HEK293 (cell line): ENCODE measurements around the gene LYPD6B.

Experiments
- CTCF ChIA-PET: fragments of 350-600 bp; formaldehyde crosslinking; extraction: SDS; loops from one replicate; lab custom pipeline; 2021; ENCODE audit warnings: antibody characterized with exemption; lab: Yijun Ruan, JAX
- POLR2A ChIA-PET: fragments of 300-600 bp; formaldehyde crosslinking; extraction: SDS; loops from one replicate; lab custom pipeline; 2020; ENCODE audit warnings: antibody characterized with exemption, inconsistent platforms; lab: Yijun Ruan, JAX
- H3K27ac ChIP-seq: fragments of 200-500 bp; sonication (Bioruptor generic); 2 replicates; pipeline ENCODE4 v1.5.1; 2014; ENCODE audit warnings: low read depth, low read length, control low read depth, inconsistent platforms; ENCODE audit errors: extremely low read depth
- H3K36me3 ChIP-seq, 2 experiments: fragments of 200-500 bp in 1 of 2; sonication (Bioruptor generic) in 1 of 2; 1 replicate in 1 of 2; 2 replicates in 1 of 2; pipeline ENCODE4 v1.5.1; 2014 to 2017; ENCODE audit warnings: inconsistent platforms in 2 of 2, low read length in 2 of 2; ENCODE audit not compliant: control insufficient read depth in 2 of 2, insufficient read depth in 1 of 2
- H3K4me1 ChIP-seq: fragments of 200-500 bp; sonication (Bioruptor generic); 2 replicates; pipeline ENCODE4 v1.5.1; 2014; ENCODE audit warnings: mild to moderate bottlenecking, low read length, inconsistent platforms; ENCODE audit not compliant: control insufficient read depth, insufficient read depth
- H3K4me3 ChIP-seq: 2 replicates; pipeline ENCODE4 v1.5.1; 2011; ENCODE audit warnings: low read depth, mild to moderate bottlenecking, control low read depth, low read length, moderate library complexity
- H3K9me3 ChIP-seq: fragments of 200-500 bp; sonication (Bioruptor generic); 2 replicates; pipeline ENCODE4 v1.5.1; 2014; ENCODE audit warnings: low read depth, low read length, inconsistent platforms; ENCODE audit not compliant: control insufficient read depth, insufficient read depth
- CTCF ChIP-seq: fragments of 450-650 bp; formaldehyde crosslinking; IDR thresholded peaks from 2 replicates; pipeline ENCODE4 v1.5.1; 2016; ENCODE audit warnings: missing biosample characterization, missing genetic modification characterization
- KLF1 ChIP-seq: fragments of 450-650 bp; formaldehyde crosslinking; IDR thresholded peaks from 2 replicates; pipeline ENCODE4 v1.5.1; 2016; ENCODE audit warnings: missing biosample characterization, missing genetic modification characterization
- SCRT1 ChIP-seq: fragments of 450-650 bp; formaldehyde crosslinking; IDR thresholded peaks from 2 replicates; pipeline ENCODE4 v1.5.1; 2016; ENCODE audit warnings: missing biosample characterization, missing genetic modification characterization, borderline replicate concordance
- ZBTB49 ChIP-seq: fragments of 450-650 bp; formaldehyde crosslinking; IDR thresholded peaks from 2 replicates; pipeline ENCODE4 v1.5.1; 2016; ENCODE audit warnings: missing biosample characterization, missing genetic modification characterization, low read depth
- ZFP69B ChIP-seq: fragments of 450-650 bp; formaldehyde crosslinking; IDR thresholded peaks from 2 replicates; pipeline ENCODE4 v1.5.1; 2016; ENCODE audit warnings: missing biosample characterization, missing genetic modification characterization
- ZNF174 ChIP-seq: fragments of 450-650 bp; formaldehyde crosslinking; IDR thresholded peaks from 2 replicates; pipeline ENCODE4 v1.5.0; 2017; ENCODE audit warnings: missing biosample characterization, mild to moderate bottlenecking, missing genetic modification characterization
- ZNF19 ChIP-seq: fragments of 450-650 bp; formaldehyde crosslinking; IDR thresholded peaks from 2 replicates; pipeline ENCODE4; 2016; ENCODE audit warnings: missing biosample characterization, missing genetic modification characterization, low read depth
- ZNF214 ChIP-seq: fragments of 450-650 bp; formaldehyde crosslinking; IDR thresholded peaks from 2 replicates; pipeline ENCODE4 v1.5.1; 2017; ENCODE audit warnings: missing biosample characterization, mild to moderate bottlenecking, missing genetic modification characterization, borderline replicate concordance
- ZNF311 ChIP-seq: fragments of 450-650 bp; formaldehyde crosslinking; IDR thresholded peaks from 2 replicates; pipeline ENCODE4 v1.5.1; 2017; ENCODE audit warnings: missing biosample characterization, missing genetic modification characterization, borderline replicate concordance
- ZNF341 ChIP-seq: fragments of 450-650 bp; formaldehyde crosslinking; IDR thresholded peaks from 2 replicates; pipeline ENCODE4; 2016; ENCODE audit warnings: low read depth, missing biosample characterization, missing genetic modification characterization
- ZNF514 ChIP-seq: fragments of 450-650 bp; formaldehyde crosslinking; IDR thresholded peaks from 2 replicates; pipeline ENCODE4 v1.5.1; 2016; ENCODE audit warnings: missing biosample characterization, missing genetic modification characterization
- ZNF654 ChIP-seq: fragments of 450-650 bp; formaldehyde crosslinking; IDR thresholded peaks from 2 replicates; pipeline ENCODE4 v1.5.1; 2016; ENCODE audit warnings: low read depth, missing biosample characterization, missing genetic modification characterization
- ZNF677 ChIP-seq: fragments of 450-650 bp; IDR thresholded peaks from 2 replicates; pipeline ENCODE4 v1.5.0; 2018; ENCODE audit warnings: missing biosample characterization, mild to moderate bottlenecking, missing genetic modification characterization, moderate library complexity
- ZNF768 ChIP-seq: fragments of 450-650 bp; formaldehyde crosslinking; IDR thresholded peaks from 2 replicates; pipeline ENCODE4 v1.5.1; 2018; ENCODE audit warnings: missing biosample characterization, mild to moderate bottlenecking, missing genetic modification characterization
- TF ChIP-seq, protein P1 (sequence below): fragments of 450-650 bp; formaldehyde crosslinking; IDR thresholded peaks from 2 replicates; pipeline ENCODE4 v1.5.1; 2017; ENCODE audit warnings: missing biosample characterization, missing genetic modification characterization
- TF ChIP-seq, protein P2 (sequence below): fragments of 450-650 bp; formaldehyde crosslinking; IDR thresholded peaks from 2 replicates; pipeline ENCODE4 v1.5.1; 2016; ENCODE audit warnings: missing biosample characterization, missing genetic modification characterization

The LYPD6B gene

DNA sequence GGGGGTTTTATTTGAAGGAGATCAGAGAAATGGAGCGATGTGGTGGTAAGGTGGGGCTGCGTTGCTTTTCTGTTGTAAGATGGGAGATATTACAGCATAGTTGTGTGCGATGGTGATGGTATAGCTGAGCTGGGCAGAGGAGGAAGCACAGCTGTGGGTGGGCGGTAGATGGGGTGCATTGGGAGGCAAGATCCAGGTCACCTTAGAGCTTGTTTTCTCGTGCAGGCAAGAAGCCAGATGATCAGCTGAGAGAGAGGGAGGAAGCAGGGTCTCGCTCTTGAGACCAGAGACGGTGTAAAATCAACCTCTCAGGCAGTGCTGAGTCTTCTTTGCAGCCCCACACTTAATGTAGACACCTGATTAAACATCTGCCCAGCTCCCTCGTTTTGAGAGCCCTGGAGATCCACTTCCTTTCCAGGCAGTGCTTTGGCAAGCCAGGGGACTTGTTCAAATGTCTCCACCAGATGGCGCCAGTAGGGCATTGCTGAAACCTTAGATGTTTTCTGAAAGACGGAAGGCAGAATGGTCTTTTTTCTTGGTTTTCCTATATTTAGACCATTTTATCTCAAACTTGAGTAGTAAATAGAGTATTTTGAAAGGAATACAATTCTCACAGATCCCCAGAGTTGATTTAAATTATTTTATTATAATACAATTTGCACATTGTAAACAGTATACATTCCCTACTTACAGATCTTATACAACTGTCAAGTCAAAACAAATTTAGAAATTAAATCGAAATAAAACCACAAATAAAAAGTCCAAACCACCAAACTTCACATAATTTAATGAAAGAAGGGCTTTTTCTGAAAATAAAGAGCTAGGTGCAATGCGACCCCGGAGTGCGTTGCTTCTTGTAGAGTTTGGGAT lies 21.1 kb upstream of the LYPD6B start:
- H3K9me3 ChIP-seq = no peaks in the 10 kb centered on the region
- ChIA-PET POLR2A (interaction anchor here (0.9 kb wide), 1 partner anchor 24 kb away, joined by 3 read pairs; no protein-coding TSS in a partner anchor), CTCF (interaction anchor here (0.5 to 3.9 kb wide), 59 partner anchors 8 to 1996 kb away, joined by 3 to 38 read pairs (median 4); partner anchors contain the start of genes LYPD6 and LYPD6B)
- H3K4me3 ChIP-seq = no peak overlapping the region
- no peak overlapping the region for H3K27ac ChIP-seq
- H3K36me3 ChIP-seq = peaks cover 0 to 44% of the 10 kb centered on the region in 2 experiments; a peak in 1 of 3 replicates
- peak; percentile 67 for TF ChIP-seq ZNF654 (tag by site-specific recombination)
- no peak for TF ChIP-seq KLF1
- TF ChIP-seq ZNF677 (tag by site-specific recombination) = no peak
- TF ChIP-seq ZNF311 (tag by site-specific recombination) = no peak
- TF ChIP-seq CTCF (tag by site-specific recombination) = peak; percentile 55; the same call in 1 of the 2 replicates
- no peak for TF ChIP-seq ZNF514 (tag by site-specific recombination)
- 0 out of 2 replicates have a peak, but pooled peaks cover 2% of the 10 kb centered on the region for H3K4me1 ChIP-seq

DNA sequence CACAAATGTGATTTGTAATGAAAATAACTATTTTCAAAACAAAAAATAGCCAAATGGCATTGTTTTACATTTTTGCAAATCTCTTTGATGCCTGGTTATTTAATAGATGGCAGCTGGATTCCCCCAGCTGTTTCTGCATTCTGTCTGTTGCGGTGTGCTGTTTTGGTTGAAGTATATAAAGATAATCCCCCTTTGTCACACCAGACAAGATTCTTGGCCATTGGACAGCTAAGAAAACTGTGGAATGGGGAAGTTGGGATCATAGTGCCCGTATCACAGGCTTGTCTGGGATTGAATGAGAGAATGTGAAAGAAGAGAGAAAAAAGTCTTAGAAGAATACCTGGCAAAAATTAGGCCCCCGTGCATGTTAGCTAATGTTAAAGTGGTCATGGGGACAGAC lies 19.5 kb upstream of the LYPD6B start:
- ChIA-PET POLR2A (no interaction called here), CTCF (interaction anchor here (0.5 to 3.9 kb wide), 14 partner anchors 11 to 1591 kb away, joined by 3 to 38 read pairs (median 4); partner anchors contain the start of gene LYPD6B)

More for the DNA sequence above, 19.5 kb upstream of the LYPD6B start:
- TF ChIP-seq ZNF341 (tag by site-specific recombination) = no peak
- no peak for TF ChIP-seq ZNF19
- no peak for TF ChIP-seq ZNF214 (tag by site-specific recombination)
- TF ChIP-seq SCRT1 (tag by site-specific recombination) = no peak
- TF ChIP-seq ZBTB49 = no peak
- TF ChIP-seq, protein P1, sequence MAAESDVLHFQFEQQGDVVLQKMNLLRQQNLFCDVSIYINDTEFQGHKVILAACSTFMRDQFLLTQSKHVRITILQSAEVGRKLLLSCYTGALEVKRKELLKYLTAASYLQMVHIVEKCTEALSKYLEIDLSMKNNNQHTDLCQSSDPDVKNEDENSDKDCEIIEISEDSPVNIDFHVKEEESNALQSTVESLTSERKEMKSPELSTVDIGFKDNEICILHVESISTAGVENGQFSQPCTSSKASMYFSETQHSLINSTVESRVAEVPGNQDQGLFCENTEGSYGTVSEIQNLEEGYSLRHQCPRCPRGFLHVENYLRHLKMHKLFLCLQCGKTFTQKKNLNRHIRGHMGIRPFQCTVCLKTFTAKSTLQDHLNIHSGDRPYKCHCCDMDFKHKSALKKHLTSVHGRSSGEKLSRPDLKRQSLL (tag by site-specific recombination) = no peak
- no peak for TF ChIP-seq ZNF768
- TF ChIP-seq, protein P2, sequence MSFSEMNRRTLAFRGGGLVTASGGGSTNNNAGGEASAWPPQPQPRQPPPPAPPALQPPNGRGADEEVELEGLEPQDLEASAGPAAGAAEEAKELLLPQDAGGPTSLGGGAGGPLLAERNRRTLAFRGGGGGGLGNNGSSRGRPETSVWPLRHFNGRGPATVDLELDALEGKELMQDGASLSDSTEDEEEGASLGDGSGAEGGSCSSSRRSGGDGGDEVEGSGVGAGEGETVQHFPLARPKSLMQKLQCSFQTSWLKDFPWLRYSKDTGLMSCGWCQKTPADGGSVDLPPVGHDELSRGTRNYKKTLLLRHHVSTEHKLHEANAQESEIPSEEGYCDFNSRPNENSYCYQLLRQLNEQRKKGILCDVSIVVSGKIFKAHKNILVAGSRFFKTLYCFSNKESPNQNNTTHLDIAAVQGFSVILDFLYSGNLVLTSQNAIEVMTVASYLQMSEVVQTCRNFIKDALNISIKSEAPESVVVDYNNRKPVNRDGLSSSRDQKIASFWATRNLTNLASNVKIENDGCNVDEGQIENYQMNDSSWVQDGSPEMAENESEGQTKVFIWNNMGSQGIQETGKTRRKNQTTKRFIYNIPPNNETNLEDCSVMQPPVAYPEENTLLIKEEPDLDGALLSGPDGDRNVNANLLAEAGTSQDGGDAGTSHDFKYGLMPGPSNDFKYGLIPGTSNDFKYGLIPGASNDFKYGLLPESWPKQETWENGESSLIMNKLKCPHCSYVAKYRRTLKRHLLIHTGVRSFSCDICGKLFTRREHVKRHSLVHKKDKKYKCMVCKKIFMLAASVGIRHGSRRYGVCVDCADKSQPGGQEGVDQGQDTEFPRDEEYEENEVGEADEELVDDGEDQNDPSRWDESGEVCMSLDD (tag by site-specific recombination) = no peak
- TF ChIP-seq ZNF174 (tag by site-specific recombination) = no peak
- TF ChIP-seq ZFP69B = no peak
- TF ChIP-seq, all 188 proteins: peak for 0
- Histone ChIP-seq H3K4me1 (0 out of 2 replicates have a peak, but pooled peaks cover 2% of the 10 kb centered on the region), H3K9me3 (no peaks in the 10 kb centered on the region), H3K27ac (no peak overlapping the region), H3K4me3 (no peak overlapping the region), H3K36me3 (peaks cover 0 to 32% of the 10 kb centered on the region in 2 experiments; a peak in 1 of 3 replicates)
